CD4-positive, alpha-beta T cell treated with Interleukin-4 for 1 hour (primary cell): ENCODE measurements around the gene ARL6IP6.
"Not testable (repeated sequence)": the region's sequence is repeated elsewhere in the genome, so short reads cannot be mapped to it uniquely, and the experiment has no call there.

Source experiments
- DNase-seq, 2 donors: peaks; one replicate each; pipeline ENCODE4 v3.0.0-alpha.2; 2020 to 2022

Gene ARL6IP6

DNA sequence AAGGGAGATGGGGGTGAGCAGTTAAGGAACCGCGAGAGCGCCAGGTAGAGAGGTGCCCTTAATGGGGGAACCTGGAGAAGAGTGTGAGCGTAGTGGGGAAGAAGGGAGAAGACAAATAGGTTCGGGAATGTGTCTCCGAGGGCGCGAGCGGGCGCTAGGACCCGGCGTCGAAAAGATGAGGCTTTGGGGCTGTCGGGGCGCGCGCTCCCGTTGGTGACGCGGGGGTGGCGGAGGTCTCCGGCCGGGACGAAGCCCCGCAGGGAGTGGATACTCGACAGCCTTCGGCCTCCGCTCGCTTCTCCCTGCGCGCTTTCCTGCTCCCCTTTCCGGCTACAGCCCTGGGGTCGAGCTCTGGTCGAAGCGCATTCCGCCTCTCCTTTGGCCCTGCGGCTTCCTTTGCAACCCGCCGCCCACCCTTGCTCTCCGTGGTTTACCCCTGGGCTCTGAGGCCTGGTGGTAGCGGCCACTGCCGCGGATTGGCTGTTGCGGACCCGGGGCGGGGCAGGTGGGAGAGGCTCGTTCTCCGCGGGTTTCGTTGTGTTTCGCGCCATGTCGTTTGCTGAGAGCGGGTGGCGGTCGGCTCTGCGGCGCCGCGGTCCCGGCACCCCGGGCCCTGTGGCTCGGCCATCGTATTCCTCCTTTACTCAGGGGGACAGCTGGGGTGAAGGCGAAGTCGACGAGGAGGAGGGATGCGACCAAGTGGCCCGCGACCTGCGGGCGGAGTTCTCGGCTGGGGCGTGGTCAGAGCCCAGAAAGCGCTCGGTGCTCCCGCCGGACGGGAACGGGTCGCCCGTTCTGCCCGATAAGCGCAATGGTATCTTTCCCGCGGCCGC lies at the start of gene ARL6IP6:
ARL6IP6 (plus strand) TSS at position 545 of the 833 bp plus-strand sequence; CDS start at position 550, 5 bp downstream.
- peak; percentile 91 to 94 for DNase-seq

- DNase-seq, result no peak
Observed at GRCh38 chr2:152674334-152674733, 44.1 kb upstream of the ARL6IP6 start.

GRCh38 chr2:152676461-152676860 lies 42.0 kb upstream of the ARL6IP6 start:
- no peak for DNase-seq

DNA sequence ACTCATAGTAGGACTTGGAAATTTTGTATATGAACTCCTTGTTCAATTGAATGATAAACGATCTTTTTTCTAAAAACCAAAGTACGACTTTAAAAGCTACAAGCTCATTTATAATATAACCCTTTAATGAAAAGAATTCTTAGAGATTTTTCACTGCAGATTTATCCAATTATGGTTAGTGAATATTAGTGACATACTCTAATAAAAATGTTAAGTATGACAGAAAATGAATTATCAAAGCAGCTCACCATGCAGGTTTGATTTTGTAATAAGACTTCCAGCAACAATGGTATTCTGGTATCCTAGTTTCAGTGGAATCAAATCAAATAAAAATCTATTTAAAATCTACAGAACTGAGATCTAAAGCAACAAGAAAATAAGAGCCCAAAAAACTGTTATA lies 39.6 kb upstream of the ARL6IP6 start:
- DNase-seq, result no peak

DNA sequence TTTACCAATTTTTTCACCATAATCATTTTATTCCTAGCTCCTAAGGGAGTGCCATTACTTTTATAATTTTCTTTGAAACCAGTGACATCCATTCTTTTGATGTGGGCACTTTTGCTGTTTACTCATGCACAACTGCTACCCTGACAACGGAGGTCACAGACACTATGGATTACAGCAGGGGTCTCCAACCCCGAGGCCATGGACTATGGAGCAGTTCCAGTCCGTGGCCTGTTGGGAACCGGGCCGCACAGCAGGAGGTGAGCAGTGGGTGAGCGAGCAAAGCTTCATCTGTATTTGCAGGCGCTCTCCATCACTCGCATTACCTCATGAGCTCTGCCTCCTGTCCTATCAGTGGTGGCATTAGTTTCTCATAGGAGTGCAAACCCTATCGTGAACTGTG lies 35.8 kb upstream of the ARL6IP6 start:
- DNase-seq, result no peak

DNA sequence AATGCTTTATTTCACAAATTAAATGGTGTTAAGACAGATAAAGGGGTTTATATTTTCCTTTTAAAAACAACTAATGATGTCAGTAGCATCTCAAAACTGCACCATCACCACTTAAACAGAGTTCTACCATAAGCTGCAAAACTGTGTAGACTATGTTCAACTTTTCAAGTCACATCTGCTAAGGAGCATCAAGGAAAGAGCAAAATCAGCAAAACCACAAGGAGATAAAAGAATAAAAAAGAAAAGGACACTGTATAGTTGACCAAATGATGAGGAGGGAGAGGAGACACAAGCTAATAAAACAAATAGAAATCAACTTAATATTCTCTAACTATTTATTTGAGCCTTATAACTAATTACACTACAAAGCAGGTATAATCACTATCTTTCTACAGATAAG lies 35.0 kb upstream of the ARL6IP6 start:
- no peak for DNase-seq

- no peak for DNase-seq
Observed at GRCh38 chr2:152686321-152686720, 32.1 kb upstream of the ARL6IP6 start.

DNA sequence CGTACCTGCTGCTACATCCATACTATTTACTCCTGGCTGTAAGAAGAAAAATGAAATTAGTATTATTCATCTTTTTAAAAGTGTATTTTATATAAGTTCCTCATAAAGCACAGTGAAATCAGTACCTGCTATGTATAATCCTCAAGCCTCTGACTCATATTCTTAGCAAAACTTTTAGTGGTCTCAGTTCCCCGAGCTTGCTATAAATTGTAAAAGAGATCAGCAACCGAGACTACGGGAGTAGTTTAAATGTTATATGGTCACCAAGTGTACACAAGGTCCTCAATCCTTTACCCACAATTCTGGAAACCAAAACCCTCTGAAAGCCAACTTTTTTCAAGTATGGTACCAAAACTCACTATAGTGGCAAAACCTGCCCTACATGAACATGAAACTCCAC lies 25.4 kb upstream of the ARL6IP6 start:
- DNase-seq, result no peak

GRCh38 chr2:152694161-152694661 lies 24.2 kb upstream of the ARL6IP6 start:
- DNase-seq, result peak; percentile 37 to 72

DNA sequence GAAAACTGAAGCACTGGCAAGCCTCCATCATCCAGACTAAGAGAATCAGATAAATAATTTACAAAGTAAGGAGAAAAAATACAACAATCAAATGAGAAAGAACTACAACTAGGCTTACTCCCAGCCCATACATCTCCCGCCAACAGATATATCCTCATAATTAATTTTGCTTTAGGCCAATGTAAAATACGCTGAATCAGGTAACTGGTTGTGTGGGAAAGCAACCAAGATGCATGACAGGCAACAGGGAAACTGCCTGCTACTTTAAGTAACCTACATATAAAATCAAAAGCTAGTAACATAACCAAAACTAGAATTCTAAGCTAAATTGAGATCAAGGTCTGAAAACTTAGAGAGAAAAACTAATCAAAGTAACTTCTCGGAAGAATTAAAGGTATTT lies 22.7 kb upstream of the ARL6IP6 start:
- no peak for DNase-seq

- no peak for DNase-seq
Observed at GRCh38 chr2:152696476-152696875, 21.9 kb upstream of the ARL6IP6 start.

DNA sequence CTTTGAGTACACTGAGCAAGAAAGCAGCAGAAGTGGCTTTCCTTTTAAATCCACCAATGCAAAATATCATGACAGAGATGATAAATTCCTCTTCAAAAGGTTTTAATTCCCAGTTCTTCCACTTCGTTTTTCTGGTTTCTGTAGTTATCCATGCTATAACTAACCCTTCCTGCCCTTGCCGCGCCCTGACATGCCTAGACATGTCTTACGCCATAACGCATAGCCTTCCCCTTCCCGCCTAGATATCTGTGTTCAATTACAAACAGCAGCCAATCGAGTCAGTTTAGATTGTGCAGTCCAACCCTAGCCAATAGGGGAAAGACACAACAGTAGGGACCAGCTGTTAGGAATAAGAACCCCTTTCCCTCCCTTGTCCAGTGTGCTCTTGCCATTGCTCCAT lies 17.2 kb upstream of the ARL6IP6 start:
- DNase-seq, result no peak

- no peak for DNase-seq
Observed at GRCh38 chr2:152706477-152707021, 11.9 kb upstream of the ARL6IP6 start.

DNA sequence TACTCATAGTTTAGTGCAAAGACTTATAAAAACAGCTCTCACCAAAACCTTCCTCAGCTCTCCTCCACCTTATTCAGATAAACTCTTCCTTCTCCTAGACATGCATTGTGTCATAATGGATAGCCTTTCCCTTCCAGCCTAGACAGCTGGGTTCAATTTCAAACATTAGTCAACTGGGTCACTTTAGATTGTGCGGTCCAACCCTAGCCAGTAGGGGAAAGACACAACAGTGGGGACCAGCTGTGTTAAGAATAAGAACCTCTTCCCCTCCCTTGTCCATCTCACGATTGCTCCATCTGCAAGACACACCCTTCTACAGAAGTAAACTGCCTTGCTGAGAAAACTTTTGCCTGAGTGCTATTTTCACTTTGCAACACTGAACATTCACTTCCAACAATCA lies 9.7 kb upstream of the ARL6IP6 start:
- no peak for DNase-seq

DNA sequence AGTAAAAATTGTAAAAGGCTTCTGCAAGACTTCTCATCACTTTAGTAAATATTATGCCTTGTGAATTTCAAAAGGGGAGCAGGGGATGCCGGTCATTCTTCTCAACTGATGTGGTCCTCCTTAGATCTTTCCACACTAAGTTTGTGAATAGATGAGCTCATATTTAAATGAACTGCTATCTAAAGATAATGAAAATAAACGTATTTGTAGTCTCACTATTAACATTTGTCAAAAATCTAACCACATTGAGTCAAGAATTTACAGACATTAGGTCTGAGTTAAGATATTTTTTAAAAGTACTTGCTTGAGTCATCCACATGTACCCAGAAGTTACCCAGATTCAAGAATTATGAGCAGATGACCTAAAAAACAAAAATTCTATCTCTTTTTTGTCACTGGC lies 7.7 kb upstream of the ARL6IP6 start:
- DNase-seq, result no peak

GRCh38 chr2:152715112-152715511 lies 3.3 kb upstream of the ARL6IP6 start:
- no peak for DNase-seq

GRCh38 chr2:152715854-152716428 lies 2.5 kb upstream of the ARL6IP6 start:
- DNase-seq, result peak; percentile 23 to 43

GRCh38 chr2:152716805-152717227 lies 1.6 kb upstream of the ARL6IP6 start:
- peak in 1 of 2 donors; percentile 39 for DNase-seq

DNA sequence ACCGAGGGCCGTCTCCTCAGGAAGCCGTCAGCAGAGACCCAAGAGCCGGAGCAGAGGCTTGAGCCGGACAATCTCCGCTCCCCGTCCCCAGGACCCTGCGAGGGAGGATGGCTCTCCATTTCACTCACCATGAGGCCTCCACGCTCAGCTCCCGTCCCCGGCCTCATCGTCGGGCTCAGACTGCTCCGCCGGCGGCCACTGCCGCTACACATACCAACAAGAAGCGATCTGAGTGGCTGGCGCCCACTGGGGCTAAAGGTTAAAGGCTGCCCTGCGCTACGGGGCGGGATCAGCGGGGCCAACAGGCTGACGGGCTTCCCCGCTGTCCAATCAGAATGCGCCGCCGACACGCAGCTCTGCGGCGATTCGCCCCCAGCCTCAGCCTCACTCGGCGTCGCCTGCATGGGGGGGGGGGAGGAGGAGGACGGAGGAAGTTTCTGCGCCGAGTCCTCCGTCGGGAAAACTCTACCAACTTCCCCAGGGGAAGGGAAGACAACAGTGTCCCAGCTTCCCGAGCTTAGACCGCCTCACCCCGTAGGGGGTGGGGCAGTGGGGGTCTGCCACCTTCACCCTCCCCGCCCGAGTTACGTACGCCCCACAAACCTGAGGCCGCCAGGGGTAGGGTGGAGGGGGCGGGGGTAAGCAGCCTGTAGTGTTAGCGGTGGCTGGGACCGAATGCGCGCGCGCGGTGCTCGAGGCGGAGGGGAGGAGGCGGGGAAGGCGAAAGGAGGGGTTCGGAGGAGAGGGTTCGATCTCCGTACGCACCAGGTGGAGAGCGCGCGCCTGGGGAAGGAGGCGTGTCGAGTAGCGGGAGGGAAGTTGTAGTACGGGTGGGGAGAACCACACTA lies 968 bp upstream of the ARL6IP6 start, which contains the start of gene PRPF40A:
PRPF40A (minus strand) TSS at position 234 of the 848 bp plus-strand sequence; CDS start at position 212, 22 bp downstream.
- DNase-seq, result peak; percentile 99

- no peak for DNase-seq
Observed at GRCh38 chr2:152718909-152719645, 657 bp downstream of the ARL6IP6 start.

- no peak for DNase-seq
Observed at GRCh38 chr2:152720794-152721193, 2.4 kb downstream of the ARL6IP6 start.

DNA sequence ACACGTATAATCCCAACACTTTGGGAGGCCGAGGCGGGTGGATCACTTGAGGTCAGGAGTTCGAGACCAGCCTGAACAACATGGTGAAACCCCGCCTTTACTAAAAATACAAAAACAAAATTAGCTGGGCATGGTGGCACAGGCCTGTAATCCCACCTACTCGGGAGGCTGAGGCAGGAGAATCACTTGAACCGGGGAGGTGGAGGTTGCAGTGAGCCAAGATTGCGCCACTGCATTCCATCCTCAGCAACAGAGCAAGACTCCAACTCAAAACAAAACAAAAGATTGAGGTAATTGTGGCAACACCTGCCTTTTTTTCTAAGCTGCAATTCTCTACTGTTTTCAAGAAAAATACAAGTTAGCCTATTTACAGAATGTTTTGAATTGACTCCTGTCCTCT lies 4.2 kb downstream of the ARL6IP6 start:
- not testable (repeated sequence) for DNase-seq
